DOHH2 (cell line): Measurements from ENCODE around the gene ITGB5.

Source experiments
- H3F3A ChIP-seq: fragments of 200-600 bp; sonication (generic), shearing (Covaris generic); 2 replicates; pipeline ENCODE4 v1.6.0; 2016; ENCODE audit warnings: antibody characterized with exemption, mild to moderate bottlenecking; ENCODE audit not compliant: control insufficient read depth, insufficient read depth
- H3K27ac ChIP-seq: fragments of 200-600 bp; sonication (generic); 2 replicates; pipeline ENCODE4 v1.5.1; 2014; ENCODE audit warnings: low read depth, mild to moderate bottlenecking, low read length, moderate library complexity
- H3K27me3 ChIP-seq: fragments of 200-600 bp; sonication (generic); 2 replicates; pipeline ENCODE4 v1.6.1; 2014; ENCODE audit warnings: mild to moderate bottlenecking, low read length, mixed read lengths; ENCODE audit not compliant: control insufficient read depth
- H3K36me3 ChIP-seq: fragments of 200-600 bp; sonication (generic); 2 replicates; pipeline ENCODE4 v1.6.1; 2014; ENCODE audit warnings: mild to moderate bottlenecking, low read length, moderate library complexity, mixed read lengths; ENCODE audit not compliant: control insufficient read depth
- H3K4me1 ChIP-seq: fragments of 200-600 bp; sonication (generic); 2 replicates; pipeline ENCODE4 v1.6.1; 2014; ENCODE audit warnings: mild to moderate bottlenecking, low read length, mixed read lengths; ENCODE audit not compliant: control insufficient read depth
- H3K4me2 ChIP-seq: fragments of 200-600 bp; sonication (generic); 2 replicates; pipeline ENCODE4 v1.6.0; 2014; ENCODE audit warnings: mild to moderate bottlenecking, low read length, moderate library complexity
- H3K4me3 ChIP-seq: fragments of 200-600 bp; sonication (generic); 2 replicates; pipeline ENCODE4 v1.5.1; 2014; ENCODE audit warnings: mild to moderate bottlenecking, low read length, mixed read lengths
- H3K79me2 ChIP-seq: fragments of 200-600 bp; sonication (generic); 2 replicates; pipeline ENCODE4 v1.6.1; 2014; ENCODE audit warnings: mild to moderate bottlenecking, low read length, mixed read lengths; ENCODE audit not compliant: control insufficient read depth
- H3K9me2 ChIP-seq: fragments of 200-600 bp; sonication (generic); replicated peaks from 2 replicates; pipeline ENCODE4 v1.6.1; 2014; ENCODE audit warnings: mild to moderate bottlenecking, low read length, mixed read lengths; ENCODE audit not compliant: control insufficient read depth
- H3K9me3 ChIP-seq: fragments of 200-600 bp; sonication (generic); 2 replicates; pipeline ENCODE4 v1.6.1; 2014; ENCODE audit warnings: antibody characterized with exemption, low read length, mixed read lengths; ENCODE audit not compliant: control insufficient read depth, insufficient read depth
- H4K20me1 ChIP-seq: fragments of 200-600 bp; sonication (generic); 2 replicates; pipeline ENCODE4 v1.6.0; 2014; ENCODE audit warnings: low read depth, mild to moderate bottlenecking, antibody characterized with exemption, low read length, moderate library complexity; ENCODE audit not compliant: control insufficient read depth, insufficient read depth
- EZH2phosphoT487 ChIP-seq: fragments of 200-600 bp; sonication (generic); IDR thresholded peaks from 2 replicates; pipeline ENCODE4 v1.6.1; 2017; ENCODE audit warnings: borderline replicate concordance, mild to moderate bottlenecking, antibody characterized with exemption, low read length, moderate library complexity, mixed read lengths
- TF ChIP-seq, protein P1 (sequence below): fragments of 200-600 bp; sonication (generic); IDR thresholded peaks from one replicate; pipeline ENCODE4 v1.5.1; 2014; ENCODE audit warnings: antibody characterized with exemption, mild to moderate bottlenecking, low read depth, low read length; ENCODE audit not compliant: poor library complexity, severe bottlenecking

ITGB5 gene

DNA sequence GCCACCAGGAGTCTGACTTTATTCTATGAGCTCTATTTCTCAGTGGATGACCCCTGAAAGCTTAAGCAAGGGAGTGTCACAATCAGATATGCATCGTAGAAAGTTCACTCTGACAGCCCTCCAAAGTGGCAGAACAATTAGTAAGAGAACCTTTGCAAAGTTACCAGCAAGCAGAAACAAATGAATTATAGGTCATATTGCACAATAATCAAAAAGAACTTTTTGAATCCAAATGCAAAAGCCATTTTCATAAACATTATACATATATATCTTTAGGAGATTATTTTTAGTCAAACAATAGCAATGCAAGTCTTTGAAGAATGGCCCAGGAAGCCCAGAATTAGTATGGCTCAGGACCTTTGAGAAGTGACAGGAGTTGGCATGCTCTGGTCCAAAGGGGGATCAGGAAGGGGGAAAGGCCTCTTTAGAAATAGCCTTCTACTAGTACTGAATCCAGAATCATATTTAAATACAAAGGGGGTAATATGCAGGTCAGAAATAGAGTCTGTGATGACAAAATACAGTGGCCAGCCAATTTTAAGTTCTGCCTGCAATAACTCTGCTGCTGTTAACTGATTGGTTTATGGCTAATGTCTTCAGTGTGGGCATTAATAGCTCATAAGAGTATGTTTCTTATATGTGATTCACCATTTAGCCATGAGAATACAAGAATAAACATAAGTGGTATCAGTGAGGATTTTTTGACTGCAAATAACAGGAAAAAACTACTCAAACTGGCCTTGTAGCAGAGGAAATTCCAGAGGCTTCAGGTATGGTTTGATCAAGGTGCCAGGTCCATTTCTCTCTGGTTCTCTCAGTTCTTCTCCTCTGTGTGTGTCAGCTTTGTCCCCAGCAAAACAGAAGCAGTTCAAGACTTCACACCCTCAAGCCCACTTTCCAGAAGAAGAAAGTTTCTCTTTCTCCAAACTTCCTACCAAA is 17.0 kb upstream of the ITGB5 start:
- Histone ChIP-seq H3K4me3 (no peak overlapping the region), H3K27ac (no peak overlapping the region), H3K4me2 (no peak overlapping the region), H3K9me3 (no peaks in the 10 kb centered on the region), H3K27me3 (0 out of 2 replicates have a peak, but pooled peaks cover 6% of the 10 kb centered on the region), H3F3A (no peaks in the 10 kb centered on the region), H3K79me2 (no peaks in the 10 kb centered on the region), H3K9me2 (no peaks in the 10 kb centered on the region), H4K20me1 (no peaks in the 10 kb centered on the region), H3K4me1 (no peaks in the 10 kb centered on the region), H3K36me3 (no peaks in the 10 kb centered on the region)
- no peak for TF ChIP-seq EZH2phosphoT487
- TF ChIP-seq, protein P1, sequence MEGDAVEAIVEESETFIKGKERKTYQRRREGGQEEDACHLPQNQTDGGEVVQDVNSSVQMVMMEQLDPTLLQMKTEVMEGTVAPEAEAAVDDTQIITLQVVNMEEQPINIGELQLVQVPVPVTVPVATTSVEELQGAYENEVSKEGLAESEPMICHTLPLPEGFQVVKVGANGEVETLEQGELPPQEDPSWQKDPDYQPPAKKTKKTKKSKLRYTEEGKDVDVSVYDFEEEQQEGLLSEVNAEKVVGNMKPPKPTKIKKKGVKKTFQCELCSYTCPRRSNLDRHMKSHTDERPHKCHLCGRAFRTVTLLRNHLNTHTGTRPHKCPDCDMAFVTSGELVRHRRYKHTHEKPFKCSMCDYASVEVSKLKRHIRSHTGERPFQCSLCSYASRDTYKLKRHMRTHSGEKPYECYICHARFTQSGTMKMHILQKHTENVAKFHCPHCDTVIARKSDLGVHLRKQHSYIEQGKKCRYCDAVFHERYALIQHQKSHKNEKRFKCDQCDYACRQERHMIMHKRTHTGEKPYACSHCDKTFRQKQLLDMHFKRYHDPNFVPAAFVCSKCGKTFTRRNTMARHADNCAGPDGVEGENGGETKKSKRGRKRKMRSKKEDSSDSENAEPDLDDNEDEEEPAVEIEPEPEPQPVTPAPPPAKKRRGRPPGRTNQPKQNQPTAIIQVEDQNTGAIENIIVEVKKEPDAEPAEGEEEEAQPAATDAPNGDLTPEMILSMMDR, result no peak

- TF ChIP-seq, protein P1, result no peak
- no peak for TF ChIP-seq EZH2phosphoT487
- H3K4me3 ChIP-seq, result no peak overlapping the region
- no peaks in the 10 kb centered on the region for H3K4me1 ChIP-seq
Observed at GRCh38 chr3:124896824-124897526, 9.8 kb upstream of the ITGB5 start.

DNA sequence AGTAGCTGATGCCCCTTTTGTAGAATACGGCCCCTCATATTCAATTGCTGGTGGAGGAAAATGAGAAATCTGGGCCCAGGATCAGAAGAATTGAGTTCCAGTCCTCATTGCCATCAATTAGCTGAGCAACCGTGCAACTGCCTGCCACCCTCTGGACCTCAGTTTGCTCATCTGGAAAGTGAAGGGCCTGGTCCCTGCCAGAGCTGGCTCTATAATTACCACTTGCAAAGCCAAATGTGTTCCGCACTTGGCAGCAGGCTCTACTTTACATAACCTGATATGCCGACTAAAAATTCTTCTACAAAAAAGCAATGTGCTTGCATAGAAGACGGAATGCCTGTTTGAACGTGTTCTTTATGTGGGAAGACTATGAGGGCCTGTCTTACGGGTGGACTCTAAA is 8.6 kb upstream of the ITGB5 start:
- Histone ChIP-seq H3K4me3 (no peak overlapping the region), H3F3A (no peaks in the 10 kb centered on the region), H3K4me2 (no peak overlapping the region), H3K4me1 (no peaks in the 10 kb centered on the region), H4K20me1 (no peaks in the 10 kb centered on the region), H3K9me2 (no peaks in the 10 kb centered on the region), H3K27me3 (peaks cover 3% of the 10 kb centered on the region; the same call in 1 of the 2 replicates), H3K36me3 (no peaks in the 10 kb centered on the region), H3K27ac (no peak overlapping the region), H3K79me2 (no peaks in the 10 kb centered on the region), H3K9me3 (no peaks in the 10 kb centered on the region)
- TF ChIP-seq EZH2phosphoT487, result no peak
- TF ChIP-seq, protein P1, result no peak

More at GRCh38 chr3:124896824-124897526, 9.8 kb upstream of the ITGB5 start:
- H3K9me2 ChIP-seq, result no peaks in the 10 kb centered on the region
- no peaks in the 10 kb centered on the region for H3K36me3 ChIP-seq
- H3K9me3 ChIP-seq, result no peaks in the 10 kb centered on the region
- H3K27me3 ChIP-seq, result peaks cover 3% of the 10 kb centered on the region; the same call in 1 of the 2 replicates
- H4K20me1 ChIP-seq, result no peaks in the 10 kb centered on the region
- no peak overlapping the region for H3K27ac ChIP-seq
- H3K4me2 ChIP-seq, result no peak overlapping the region
- no peaks in the 10 kb centered on the region for H3F3A ChIP-seq
- H3K79me2 ChIP-seq, result no peaks in the 10 kb centered on the region
